Pancreas (tissue), 10 donors: ENCODE data around the gene CARD14. TPM values are rescaled to one million over a fixed set of nuclear protein-coding genes. Genes with fewer than 3 reads are reported as not detected.
A peak's percentile ranks its signal among the peaks of the same experiment; 100 is the strongest.

Experiments
- ATAC-seq, 4 donors: fragments of 200-7000 bp; cut with Tn5 transposase; one replicate each; pipeline versions ENCODE4 v1.8.0 to v1.9.1; 2020; ENCODE audit warnings: mild to moderate bottlenecking in 4 of 4, moderate library complexity in 4 of 4
- DNase-seq, 6 donors: peaks; one replicate each; pipeline ENCODE4 v3.0.0-alpha.2; 2020
- FAIRE-seq: peaks from 2 replicates; lab custom pipeline; 2012; peaks lifted over from hg19 to GRCh38; lab: Jason Lieb, UNC
- H3K27ac ChIP-seq, 4 donors: fragments of 200-600 bp; sonication (generic); 1 replicate in 3 of 4; 2 replicates in 1 of 4; pipeline versions ENCODE4 v1.5.0 to v1.8.0; 2020
- H3K27me3 ChIP-seq, 4 donors: fragments of 200-600 bp; one replicate each; pipeline ENCODE4 v1.8.0; 2021
- H3K36me3 ChIP-seq, 3 donors: fragments of 200-600 bp; sonication (generic) in 1 of 3; one replicate each; pipeline versions ENCODE4 v1.5.0 to v1.8.0; 2020 to 2021
- H3K4me1 ChIP-seq, 3 donors: fragments of 200-600 bp; one replicate each; pipeline ENCODE4 v1.8.0; 2021
- H3K4me3 ChIP-seq, 4 donors: fragments of 200-600 bp; sonication (generic) in 2 of 4; one replicate each; pipeline versions ENCODE4 v1.5.0 to v1.8.0; 2020 to 2021
- H3K9me3 ChIP-seq, 4 donors: fragments of 200-600 bp; one replicate each; pipeline ENCODE4 v1.8.0; 2021
- CTCF ChIP-seq, 4 donors: fragments of 200-600 bp; sonication (generic) in 3 of 4; IDR thresholded peaks; one replicate each; pipeline versions ENCODE4 v1.5.0 to v1.8.0; 2021; ENCODE audit warnings: antibody characterized with exemption in 4 of 4
- WGBS, 2 donors: extraction: QIAGEN DNeasy Blood & Tissue Kit; methylation state at CpG; one replicate each; pipeline ENCODE4 v1.1.7; 2013; 5-methylcytosine and 5-hydroxymethylcytosine counted together
- intact Hi-C, 3 donors: fragments of 100-400 bp; cut with DNase I; formaldehyde crosslinking; loops; one replicate each; pipeline versions ENCODE4 v1.11.1 to v1.14.2; 2022
- polyA plus RNA-seq, 2 donors: library from polyadenylated mRNA; stranded (reverse); fragments of 200-250 nt; gene quantifications; one replicate each; pipeline ENCODE4 v1.2.3, GENCODE V29; 2013
- total RNA-seq, 6 donors: library from RNA; stranded (reverse); fragmentation: NEBNext Ultra II Directional in 4 of 6; extraction: Animal tissue kit (Norgen Biotek cat#: 25700) in 4 of 6; gene quantifications; one replicate each; pipeline versions ENCODE4 v1.2.1 to v1.2.4, GENCODE V29; 2021 to 2023
- donor health status: healthy with polysubstance abuse.
- donor health status: DM: no; HTN: no; CAD: no; lungs with moderate emphysema.
- donor health status: DM: no; HTN: no; CAD: no.
- donor health status: control.
- donor health status: control.
- donor health status: Bipolar disorder and iron deficiency.
- donor health status: DM: yes; HTN: yes; CAD: no.
- donor health status: DM: no; HTN: no; CAD: no.
- donor health status: DM: no; HTN: no; CAD: no.
- donor health status: DM: yes; HTN: yes; CAD: no.

Gene CARD14
- total and polyA plus RNA-seq, 8 donors = 0.06 to 0.33 (median 0.28) TPM; not detected in 3

- ATAC-seq = peak in 1 of 4 donors; percentile 32
- 32 to 33% methylated on average over 3 of the region's 3 CpGs for WGBS, 2 donors
- TF ChIP-seq CTCF (IDR thresholded peaks at IDR 0.05) = no peak
- intact Hi-C loops = no loop called here
- H3K27ac ChIP-seq = no peak overlapping the region
- no peaks in the 10 kb centered on the region for H3K27me3 ChIP-seq
- no peaks in the 10 kb centered on the region for H3K9me3 ChIP-seq
- no peak for FAIRE-seq
- no peak for DNase-seq
- no peak overlapping the region for H3K4me3 ChIP-seq
- peaks cover 7 to 12% (median 11%) of the 10 kb centered on the region in 3 donors for H3K4me1 ChIP-seq
- H3K36me3 ChIP-seq = peaks cover 4 to 25% (median 21%) of the 10 kb centered on the region in 3 donors
Measured at GRCh38 chr17:80130992-80131391, 38.8 kb upstream of the CARD14 start.

GRCh38 chr17:80132906-80133625 lies 36.8 kb upstream of the CARD14 start:
- Histone ChIP-seq H3K27ac (no peak overlapping the region), H3K4me1 (peaks cover 7 to 12% (median 11%) of the 10 kb centered on the region in 3 donors), H3K9me3 (no peaks in the 10 kb centered on the region), H3K27me3 (no peaks in the 10 kb centered on the region), H3K4me3 (no peak overlapping the region), H3K36me3 (peaks cover 4 to 43% (median 39%) of the 10 kb centered on the region in 3 donors)
- ATAC-seq = peak in 1 of 4 donors; percentile 16
- intact Hi-C loops = no loop called here
- no peak for TF ChIP-seq CTCF (IDR thresholded peaks at IDR 0.05)
- no peak for DNase-seq
- 90 to 95% methylated on average over 5 of the region's 5 CpGs for WGBS, 2 donors
- no peak for FAIRE-seq

GRCh38 chr17:80133626-80133970 lies 36.2 kb upstream of the CARD14 start:
- FAIRE-seq = no peak

GRCh38 chr17:80137131-80137530 lies 32.7 kb upstream of the CARD14 start:
- WGBS, 2 donors = 92 to 95% methylated on average over 9 of the region's 9 CpGs
- TF ChIP-seq CTCF (IDR thresholded peaks at IDR 0.05) = no peak
- DNase-seq (no peak), FAIRE-seq (no peak), ATAC-seq (no peak)
- intact Hi-C loops = no loop called here
- H3K9me3 ChIP-seq = no peaks in the 10 kb centered on the region
- no peak overlapping the region for H3K27ac ChIP-seq
- H3K4me1 ChIP-seq = no peaks in the 10 kb centered on the region
- H3K36me3 ChIP-seq = peaks cover 4 to 80% (median 68%) of the 10 kb centered on the region in 3 donors
- no peaks in the 10 kb centered on the region for H3K27me3 ChIP-seq
- no peak overlapping the region for H3K4me3 ChIP-seq

More at GRCh38 chr17:80133626-80133970, 36.2 kb upstream of the CARD14 start:
- Histone ChIP-seq H3K9me3 (no peaks in the 10 kb centered on the region), H3K4me3 (no peak overlapping the region), H3K4me1 (peaks cover 7 to 12% (median 11%) of the 10 kb centered on the region in 3 donors), H3K36me3 (peaks cover 4 to 48% (median 45%) of the 10 kb centered on the region in 3 donors), H3K27ac (no peak overlapping the region), H3K27me3 (no peaks in the 10 kb centered on the region)
- ATAC-seq (peak in 1 of 4 donors; percentile 6), DNase-seq (no peak)
- 94 to 97% methylated on average over 6 of the region's 6 CpGs for WGBS, 2 donors
- no peak for TF ChIP-seq CTCF (IDR thresholded peaks at IDR 0.05)
- intact Hi-C loops = no loop called here

- Histone ChIP-seq H3K4me3 (no peak overlapping the region), H3K9me3 (no peaks in the 10 kb centered on the region), H3K36me3 (peaks cover 7 to 97% (median 76%) of the 10 kb centered on the region in 3 donors), H3K4me1 (no peaks in the 10 kb centered on the region), H3K27me3 (no peaks in the 10 kb centered on the region), H3K27ac (no peak overlapping the region)
- ATAC-seq (no peak), FAIRE-seq (no peak), DNase-seq (no peak)
- no peak for TF ChIP-seq CTCF (IDR thresholded peaks at IDR 0.05)
- intact Hi-C loops = no loop called here
- WGBS, 2 donors = 90 to 92% methylated on average over 18 of the region's 18 CpGs
Measured at GRCh38 chr17:80138856-80139426, 30.9 kb upstream of the CARD14 start.
